ENCODE measurements around the gene NOS1AP. TPM values are rescaled to one million over a fixed set of nuclear protein-coding genes. Genes with fewer than 3 reads are reported as not detected.

Gene NOS1AP
- total RNA-seq, 1 experiment from 2014 or later: 2.6 TPM

GRCh38 chr1:162375463-162375862 is 306.0 kb downstream of the NOS1AP start:
- CTCF ChIA-PET: no interaction called here
- H3F3A ChIP-seq (ENCODE audit: low read length, unreplicated experiment): no peaks in the 10 kb centered on the region
- no peaks in the 10 kb centered on the region for H4K20me1 ChIP-seq (ENCODE audit: low read length)
- no peak overlapping the region for H3K27ac ChIP-seq (ENCODE audit: low read length)
- POLR2A ChIA-PET (ENCODE audit: unreplicated experiment): no interaction called here
- TF ChIP-seq EZH2 (IDR thresholded peaks at IDR 0.05; ENCODE audit: low read length, unreplicated experiment) (no peak), CTCF (conservative IDR thresholded peaks at IDR 0.05; ENCODE audit: low read depth, low read length) (no peak), EZH2phosphoT487 (IDR thresholded peaks at IDR 0.05; ENCODE audit: borderline replicate concordance, low read length) (no peak)
- intact Hi-C loops (cut with micrococcal nuclease): no loop called here
- H3K4me1 ChIP-seq (ENCODE audit: insufficient read depth, low read length): peaks cover 33% of the 10 kb centered on the region
- no peaks in the 10 kb centered on the region for H3K27me3 ChIP-seq (ENCODE audit: low read length)
- no peak overlapping the region for H3K4me3 ChIP-seq (ENCODE audit: low read length)
- no peaks in the 10 kb centered on the region for H3K9me3 ChIP-seq (ENCODE audit: low read length)
- H3K79me2 ChIP-seq (ENCODE audit: low read length): no peaks in the 10 kb centered on the region
- DNase-seq (no peak), ATAC-seq (no peak)
- H2AFZ ChIP-seq (ENCODE audit: low read length): no peak overlapping the region
- H3K9ac ChIP-seq (ENCODE audit: low read length): no peak overlapping the region
- BruUV-seq (replicated peaks): no TSS peak
- no peak overlapping the region for H3K4me2 ChIP-seq (ENCODE audit: low read length)
- no peaks in the 10 kb centered on the region for H3K36me3 ChIP-seq (ENCODE audit: low read depth, low read length)
- H3K9me2 ChIP-seq (replicated peaks; ENCODE audit: low read length): no peaks in the 10 kb centered on the region

- H4K20me1 ChIP-seq (ENCODE audit: low read length): no peaks in the 10 kb centered on the region
- no peak within 1 kb of the TSS for H2AFZ ChIP-seq (ENCODE audit: low read length)
- no peak within 1 kb of the TSS for H3K27ac ChIP-seq (ENCODE audit: low read length)
- H3K9ac ChIP-seq (ENCODE audit: low read length): no peak within 1 kb of the TSS
- ATAC-seq (no peak), DNase-seq (no peak)
- no TSS peak for BruUV-seq (replicated peaks)
- H3K36me3 ChIP-seq (ENCODE audit: low read depth, low read length): no peaks in the 10 kb centered on the region
- no peak within 1 kb of the TSS for H3K4me2 ChIP-seq (ENCODE audit: low read length)
- no peaks in the 10 kb centered on the region for H3K9me2 ChIP-seq (replicated peaks; ENCODE audit: low read length)
- peaks cover 41% of the 10 kb centered on the region for H3K4me1 ChIP-seq (ENCODE audit: insufficient read depth, low read length)
- no peaks in the 10 kb centered on the region for H3K79me2 ChIP-seq (ENCODE audit: low read length)
- intact Hi-C loops (cut with micrococcal nuclease): no loop called here
- H3K27me3 ChIP-seq (ENCODE audit: low read length): no peaks in the 10 kb centered on the region
- no peaks in the 10 kb centered on the region for H3K9me3 ChIP-seq (ENCODE audit: low read length)
- H3F3A ChIP-seq (ENCODE audit: low read length, unreplicated experiment): no peaks in the 10 kb centered on the region
- CTCF ChIA-PET: no interaction called here
- TF ChIP-seq EZH2phosphoT487 (IDR thresholded peaks at IDR 0.05; ENCODE audit: borderline replicate concordance, low read length): no peak
- POLR2A ChIA-PET (ENCODE audit: unreplicated experiment): no interaction called here
- no peak within 1 kb of the TSS for H3K4me3 ChIP-seq (ENCODE audit: low read length)
These were observed 307.2 kb downstream of the NOS1AP start, which contains the start of gene SPATA46 for GRCh38 chr1:162376691-162377090. TSS of gene SPATA46 (minus strand) at chr1:162376854. CDS start at chr1:162376790, 64 bp downstream.

GRCh38 chr1:162380061-162380846 is 310.8 kb downstream of the NOS1AP start:
- ChIA-PET POLR2A (ENCODE audit: unreplicated experiment) (no interaction called here), CTCF (interaction anchor here (1.5 kb wide), 1 partner anchor 23 kb away, joined by 5 read pairs; no protein-coding TSS in a partner anchor)
- BruUV-seq (replicated peaks): no TSS peak
- no peak overlapping the region for H3K4me2 ChIP-seq (ENCODE audit: low read length)
- H3K4me1 ChIP-seq (ENCODE audit: insufficient read depth, low read length): peaks cover 27% of the 10 kb centered on the region
- no peak for ATAC-seq
- no peak overlapping the region for H3K4me3 ChIP-seq (ENCODE audit: low read length)
- H3K9ac ChIP-seq (ENCODE audit: low read length): no peak overlapping the region
- H3K27me3 ChIP-seq (ENCODE audit: low read length): no peaks in the 10 kb centered on the region
- H3K9me2 ChIP-seq (replicated peaks; ENCODE audit: low read length): no peaks in the 10 kb centered on the region
- no peaks in the 10 kb centered on the region for H4K20me1 ChIP-seq (ENCODE audit: low read length)
- DNase-seq: peak; percentile 37
- TF ChIP-seq CTCF (conservative IDR thresholded peaks at IDR 0.05; ENCODE audit: low read depth, low read length): no peak
- no peak for TF ChIP-seq EZH2phosphoT487 (IDR thresholded peaks at IDR 0.05; ENCODE audit: borderline replicate concordance, low read length)
- TF ChIP-seq EZH2 (IDR thresholded peaks at IDR 0.05; ENCODE audit: low read length, unreplicated experiment): no peak
- H3K79me2 ChIP-seq (ENCODE audit: low read length): no peaks in the 10 kb centered on the region
- H3K27ac ChIP-seq (ENCODE audit: low read length): peak overlapping the region; percentile 95
- H3K9me3 ChIP-seq (ENCODE audit: low read length): no peaks in the 10 kb centered on the region
- H3K36me3 ChIP-seq (ENCODE audit: low read depth, low read length): no peaks in the 10 kb centered on the region
- no peaks in the 10 kb centered on the region for H3F3A ChIP-seq (ENCODE audit: low read length, unreplicated experiment)
- H2AFZ ChIP-seq (ENCODE audit: low read length): no peak overlapping the region
- intact Hi-C loops (cut with micrococcal nuclease): no loop called here
